K562 (cell line): Measurements from ENCODE around the gene AFF3. TPM values are rescaled to one million over a fixed set of nuclear protein-coding genes. Genes with fewer than 3 reads are reported as not detected.

Experiments used
- ATAC-seq: fragments of 200-7000 bp; cut with Tn5 transposase; 3 replicates; pipeline ENCODE4 v1.9.1; 2020; ENCODE audit warnings: moderate library complexity
- BruUV-seq: library from RNA; stranded (reverse); fragments of 400-500 nt; replicated peaks from 2 replicates; lab custom pipeline; 2021; lab: Mats Ljungman, UMichigan
- CTCF ChIA-PET: fragments of 300-600 bp; formaldehyde crosslinking; extraction: SDS; loops from one replicate; lab custom pipeline; 2021; ENCODE audit warnings: low intra/inter-chr PET ratio; lab: Yijun Ruan, JAX
- POLR2A ChIA-PET: fragments of 300-600, 350-650 bp; sonication (Branson Sonifier 250); formaldehyde crosslinking; extraction: SDS; loops from one replicate; lab custom pipeline; 2021; ENCODE audit warnings: antibody characterized with exemption, inconsistent platforms; lab: Yijun Ruan, JAX
- DNase-seq, 4 experiments: peaks; one replicate each; pipeline versions ENCODE4 v3.0.0 to v3.0.0-alpha.2; 2011 to 2018; ENCODE audit warnings: low spot score in 3 of 4, mixed read lengths in 3 of 4; ENCODE audit errors: extremely low read depth in 1 of 4
- FAIRE-seq: peaks from 2 replicates; lab custom pipeline; 2011; peaks lifted over from hg19 to GRCh38; lab: Jason Lieb, UNC
- H2AFZ ChIP-seq: 2 replicates; pipeline ENCODE4 v1.6.0; 2011; ENCODE audit warnings: low read depth, low read length, control low read depth, inconsistent platforms
- H3K27ac ChIP-seq: fragments of 200-600 bp; 3 replicates; pipeline ENCODE4 v1.8.0; 2011; ENCODE audit warnings: low read depth, mild to moderate bottlenecking, control low read depth, inconsistent platforms, low read length, moderate library complexity, mixed read lengths; ENCODE audit errors: extremely low read depth
- H3K27me3 ChIP-seq, 2 experiments: fragments of 300-600 bp in 1 of 2; 2 replicates in 1 of 2; 3 replicates in 1 of 2; pipeline versions ENCODE4 v1.6.0 to v1.8.0; 2011; ENCODE audit warnings: inconsistent platforms in 2 of 2, low read length in 2 of 2, mild to moderate bottlenecking in 1 of 2, mixed read lengths in 1 of 2, moderate library complexity in 1 of 2; ENCODE audit not compliant: control insufficient read depth in 2 of 2, insufficient read depth in 2 of 2
- H3K36me3 ChIP-seq: fragments of 300-600 bp; 3 replicates; pipeline ENCODE4 v1.8.0; 2011; ENCODE audit warnings: mild to moderate bottlenecking, low read length, inconsistent platforms; ENCODE audit not compliant: control insufficient read depth, insufficient read depth
- H3K4me1 ChIP-seq, 2 experiments: fragments of 200-600 bp in 1 of 2; replicated peaks in 1 of 2; 2 replicates in 1 of 2; 3 replicates in 1 of 2; pipeline versions ENCODE4 v1.5.1 to v1.8.0; 2011; ENCODE audit warnings: inconsistent platforms in 2 of 2, low read length in 2 of 2, mild to moderate bottlenecking in 1 of 2, mixed read lengths in 1 of 2, moderate library complexity in 1 of 2; ENCODE audit not compliant: control insufficient read depth in 2 of 2, insufficient read depth in 2 of 2
- H3K4me2 ChIP-seq: 2 replicates; pipeline ENCODE4 v1.6.1; 2011; ENCODE audit warnings: low read length, control low read depth, inconsistent platforms, mixed read lengths; ENCODE audit not compliant: insufficient read depth
- H3K4me3 ChIP-seq: fragments of 200-600 bp; sonication (generic), shearing (Covaris generic); 2 replicates; pipeline ENCODE4 v1.5.1; 2016; ENCODE audit warnings: control low read depth, inconsistent platforms
- H3K79me2 ChIP-seq: fragments of 200-600 bp; 3 replicates; pipeline ENCODE4 v1.8.0; 2011; ENCODE audit warnings: low read length, inconsistent platforms; ENCODE audit not compliant: control insufficient read depth, insufficient read depth
- H3K9ac ChIP-seq, 2 experiments: 2 replicates each; pipeline versions ENCODE4 v1.6.0 to v1.6.1; 2011; ENCODE audit warnings: low read depth in 2 of 2, low read length in 2 of 2, control low read depth in 1 of 2, inconsistent platforms in 1 of 2, mild to moderate bottlenecking in 1 of 2, mixed read lengths in 1 of 2; ENCODE audit not compliant: insufficient read depth in 1 of 2
- H3K9me1 ChIP-seq: one replicate; pipeline ENCODE4 v1.6.0; 2011; ENCODE audit warnings: inconsistent platforms, mild to moderate bottlenecking, low read length, moderate library complexity; ENCODE audit not compliant: control insufficient read depth, insufficient read depth
- H3K9me3 ChIP-seq: replicated peaks from 2 replicates; pipeline ENCODE4 v1.5.1; 2011; ENCODE audit warnings: low read depth, low read length, inconsistent platforms; ENCODE audit not compliant: control insufficient read depth, insufficient read depth
- H4K20me1 ChIP-seq: replicated peaks from 2 replicates; pipeline ENCODE4 v1.6.1; 2011; ENCODE audit warnings: low read length, inconsistent platforms, mixed read lengths; ENCODE audit not compliant: control insufficient read depth, insufficient read depth
- CSDE1 ChIP-seq, 2 experiments: fragments of 450-650 bp; IDR thresholded peaks; 2 replicates each; pipeline ENCODE4 v1.6.1; 2016; ENCODE audit warnings: mild to moderate bottlenecking in 1 of 2
- EGR1 ChIP-seq: fragments of 450-650 bp; conservative IDR thresholded peaks from 2 replicates; pipeline ENCODE4 v1.6.1; 2017; ENCODE audit warnings: mild to moderate bottlenecking
- HDAC2 ChIP-seq: fragments of 450-650 bp; IDR thresholded peaks from 2 replicates; pipeline ENCODE4 v1.6.1; 2016; ENCODE audit warnings: mild to moderate bottlenecking
- HNRNPL ChIP-seq: fragments of 200-400 bp; formaldehyde crosslinking; IDR thresholded peaks from 2 replicates; pipeline ENCODE4 v1.6.1; 2017; ENCODE audit warnings: low read depth, mild to moderate bottlenecking, low read length
- LEF1 ChIP-seq: fragments of 450-650 bp; IDR thresholded peaks from 2 replicates; pipeline ENCODE4 v1.6.1; 2016; ENCODE audit warnings: mild to moderate bottlenecking
- MECOM ChIP-seq: fragments of 250-450 bp; sonication (Bioruptor Pico); IDR thresholded peaks from 2 replicates; pipeline ENCODE4 v1.8.0; 2022; ENCODE audit warnings: inconsistent platforms
- NR2F6 ChIP-seq: fragments of 450-650 bp; formaldehyde crosslinking; IDR thresholded peaks from 2 replicates; pipeline ENCODE4 v1.4.0; 2020; ENCODE audit warnings: mild to moderate bottlenecking
- PHF20 ChIP-seq: fragments of 450-650 bp; IDR thresholded peaks from 2 replicates; pipeline ENCODE4 v1.6.1; 2018; ENCODE audit not compliant: partially characterized antibody
- SMARCA5 ChIP-seq: fragments of 450-650 bp; IDR thresholded peaks from 2 replicates; pipeline ENCODE4 v1.6.1; 2016
- SREBF2 ChIP-seq: sonication (generic); formaldehyde crosslinking; IDR thresholded peaks from 2 replicates; pipeline ENCODE4 v1.4.0; 2020; ENCODE audit warnings: mild to moderate bottlenecking, missing genetic modification reagents
- TBL1XR1 ChIP-seq, 2 experiments: IDR thresholded peaks; 2 replicates each; pipeline ENCODE4 v1.6.1; 2012; ENCODE audit warnings: improper control_type of control experiment in 2 of 2, low read length in 2 of 2, mild to moderate bottlenecking in 1 of 2
- ZNF436 ChIP-seq: fragments of 250-450, 450-650 bp; sonication (Bioruptor Pico); formaldehyde crosslinking; IDR thresholded peaks from 2 replicates; pipeline ENCODE4 v1.7.0; 2020; ENCODE audit warnings: mild to moderate bottlenecking
- WGBS: fragments of 100-300 bp; shearing (Covaris generic); methylation state at CpG from one replicate; pipeline ENCODE4 v1.1.6; 2016; ENCODE audit warnings: low coverage, mixed read lengths; ENCODE audit not compliant: insufficient coverage; ENCODE audit errors: missing lambda C conversion rate; 5-methylcytosine and 5-hydroxymethylcytosine counted together
- in situ Hi-C: fragments of 300-500 bp; cut with MboI; formaldehyde crosslinking; loops from 4 replicates; pipeline ENCODE4 v1.15.0; 2018; ENCODE audit warnings: inconsistent platforms, mixed read lengths
- intact Hi-C: fragments of 100-400 bp; cut with micrococcal nuclease; formaldehyde crosslinking; loops from 2 replicates; pipeline ENCODE4 v1.14.2; 2022
- polyA plus RNA-seq, 8 experiments: library from polyadenylated mRNA; depleted of rRNA in 4 of 8; stranded (reverse) in 5 of 8; unstranded in 3 of 8; fragments of >200 nt; fragmentation: Nextera tagmentation in 2 of 8; fragmentation: Illumina TruSeq in 1 of 8; extraction: Ambion mirVana in 2 of 8; extraction: Trizol in 1 of 8; gene quantifications; 2 replicates each; pipeline versions ENCODE4 v1.2.1 to v1.2.3, GENCODE V29; 2011 to 2014; ENCODE audit warnings: inconsistent platforms in 1 of 8, missing spikeins in 1 of 8
- total RNA-seq, 7 experiments: library from RNA; depleted of rRNA in 6 of 7; stranded (reverse); fragments of >200 nt in 6 of 7; fragmentation: Illumina TruSeq in 2 of 7; extraction: Trizol in 2 of 7; gene quantifications; 2 replicates each; pipeline versions ENCODE4 v1.2.1 to v1.2.3, GENCODE V29; 2011 to 2021; ENCODE audit warnings: low replicate concordance in 1 of 7
- TF ChIP-seq, protein P1 (sequence below): sonication (generic); formaldehyde crosslinking; IDR thresholded peaks from 2 replicates; pipeline ENCODE4 v1.8.0; 2022; ENCODE audit warnings: mild to moderate bottlenecking, missing genetic modification reagents

The AFF3 gene
- total and polyA plus RNA-seq, 9 of the 15 experiments (the other 6 are each of a cell fraction or from before 2014, with no cell fraction given) = 0.02 to 0.11 TPM; not detected in 7

- intact Hi-C loops (no loop called here), in situ Hi-C loops (no loop called here)
- POLR2A ChIA-PET = no interaction called here
- CTCF ChIA-PET = no interaction called here
- Histone ChIP-seq H3K9ac (no peak overlapping the region), H3K4me3 (no peak overlapping the region), H3K27ac (no peak overlapping the region), H3K27me3 (peaks cover 21 to 26% of the 10 kb centered on the region in 2 experiments; a peak in 4 of 5 replicates), H3K36me3 (no peaks in the 10 kb centered on the region), H3K79me2 (no peaks in the 10 kb centered on the region), H3K9me1 (no peaks in the 10 kb centered on the region), H2AFZ (no peak overlapping the region), H3K4me1 (no peaks in the 10 kb centered on the region), H3K9me3 (no peaks in the 10 kb centered on the region), H4K20me1 (no peaks in the 10 kb centered on the region), H3K4me2 (no peak overlapping the region)
- 5% methylated on average over 5 of the region's 5 CpGs for WGBS
- no TSS peak for BruUV-seq
- FAIRE-seq = no peak
- no peak for TF ChIP-seq HNRNPL
- no peak for TF ChIP-seq ZNF436 (CRISPR knock-in tag)
- TF ChIP-seq CSDE1 (IDR thresholded peaks at IDR 0.05) = no peak
- no peak for TF ChIP-seq MECOM (CRISPR knock-in tag)
- TF ChIP-seq SREBF2 (CRISPR knock-in tag) = no peak
- TF ChIP-seq NR2F6 (CRISPR knock-in tag) = no peak
- no peak for TF ChIP-seq TBL1XR1 (IDR thresholded peaks at IDR 0.05; ENCODE audit: low read length in 2 of 2)
- no peak for ATAC-seq
- no peak for DNase-seq
Measured at GRCh38 chr2:100180503-100180902, 38.1 kb upstream of the AFF3 start.

DNA sequence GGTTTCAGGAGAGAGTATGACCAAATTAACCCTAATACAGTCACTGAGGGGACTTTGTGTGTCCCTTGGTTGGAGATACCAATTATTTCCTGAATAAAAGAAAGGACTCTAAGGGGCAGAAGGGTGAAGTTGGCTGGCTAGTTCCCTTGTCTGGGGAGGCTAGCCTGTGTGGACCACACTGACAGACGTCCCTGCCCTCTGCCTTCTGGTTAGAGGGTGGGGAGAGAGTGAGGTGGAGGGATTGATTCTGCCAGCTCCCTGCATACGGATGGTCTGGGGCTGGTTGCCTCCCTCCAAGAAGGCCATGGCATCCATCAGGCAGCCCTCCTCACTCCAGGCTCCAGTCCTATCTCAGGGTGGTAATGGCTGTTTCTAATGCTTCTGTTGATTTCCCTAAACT, 37.4 kb upstream of the AFF3 start:
- H4K20me1 ChIP-seq = no peaks in the 10 kb centered on the region
- intact Hi-C loops = loop anchor here (2.0 kb wide), 1 partner anchor 63 kb away; no protein-coding TSS in a partner anchor
- no peaks in the 10 kb centered on the region for H3K9me3 ChIP-seq
- CTCF ChIA-PET = no interaction called here
- ATAC-seq (no peak), FAIRE-seq (no peak), DNase-seq (no peak)
- H3K9me1 ChIP-seq = no peaks in the 10 kb centered on the region
- H3K9ac ChIP-seq = no peak overlapping the region
- no peaks in the 10 kb centered on the region for H3K36me3 ChIP-seq
- H3K27me3 ChIP-seq = peaks cover 21 to 25% of the 10 kb centered on the region in 2 experiments; a peak in 4 of 5 replicates
- POLR2A ChIA-PET = no interaction called here
- no peak overlapping the region for H3K4me3 ChIP-seq
- no peak overlapping the region for H3K27ac ChIP-seq
- no peak overlapping the region for H3K4me2 ChIP-seq
- no peak overlapping the region for H2AFZ ChIP-seq
- in situ Hi-C loops = no loop called here
- no peaks in the 10 kb centered on the region for H3K79me2 ChIP-seq
- H3K4me1 ChIP-seq = no peaks in the 10 kb centered on the region
- WGBS = 0% methylated on average over 2 of the region's 2 CpGs
- no TSS peak for BruUV-seq
- TF ChIP-seq EGR1 (no peak), PHF20 (no peak), SMARCA5 (no peak), LEF1 (no peak), HDAC2 (no peak)
- TF ChIP-seq, protein P1, sequence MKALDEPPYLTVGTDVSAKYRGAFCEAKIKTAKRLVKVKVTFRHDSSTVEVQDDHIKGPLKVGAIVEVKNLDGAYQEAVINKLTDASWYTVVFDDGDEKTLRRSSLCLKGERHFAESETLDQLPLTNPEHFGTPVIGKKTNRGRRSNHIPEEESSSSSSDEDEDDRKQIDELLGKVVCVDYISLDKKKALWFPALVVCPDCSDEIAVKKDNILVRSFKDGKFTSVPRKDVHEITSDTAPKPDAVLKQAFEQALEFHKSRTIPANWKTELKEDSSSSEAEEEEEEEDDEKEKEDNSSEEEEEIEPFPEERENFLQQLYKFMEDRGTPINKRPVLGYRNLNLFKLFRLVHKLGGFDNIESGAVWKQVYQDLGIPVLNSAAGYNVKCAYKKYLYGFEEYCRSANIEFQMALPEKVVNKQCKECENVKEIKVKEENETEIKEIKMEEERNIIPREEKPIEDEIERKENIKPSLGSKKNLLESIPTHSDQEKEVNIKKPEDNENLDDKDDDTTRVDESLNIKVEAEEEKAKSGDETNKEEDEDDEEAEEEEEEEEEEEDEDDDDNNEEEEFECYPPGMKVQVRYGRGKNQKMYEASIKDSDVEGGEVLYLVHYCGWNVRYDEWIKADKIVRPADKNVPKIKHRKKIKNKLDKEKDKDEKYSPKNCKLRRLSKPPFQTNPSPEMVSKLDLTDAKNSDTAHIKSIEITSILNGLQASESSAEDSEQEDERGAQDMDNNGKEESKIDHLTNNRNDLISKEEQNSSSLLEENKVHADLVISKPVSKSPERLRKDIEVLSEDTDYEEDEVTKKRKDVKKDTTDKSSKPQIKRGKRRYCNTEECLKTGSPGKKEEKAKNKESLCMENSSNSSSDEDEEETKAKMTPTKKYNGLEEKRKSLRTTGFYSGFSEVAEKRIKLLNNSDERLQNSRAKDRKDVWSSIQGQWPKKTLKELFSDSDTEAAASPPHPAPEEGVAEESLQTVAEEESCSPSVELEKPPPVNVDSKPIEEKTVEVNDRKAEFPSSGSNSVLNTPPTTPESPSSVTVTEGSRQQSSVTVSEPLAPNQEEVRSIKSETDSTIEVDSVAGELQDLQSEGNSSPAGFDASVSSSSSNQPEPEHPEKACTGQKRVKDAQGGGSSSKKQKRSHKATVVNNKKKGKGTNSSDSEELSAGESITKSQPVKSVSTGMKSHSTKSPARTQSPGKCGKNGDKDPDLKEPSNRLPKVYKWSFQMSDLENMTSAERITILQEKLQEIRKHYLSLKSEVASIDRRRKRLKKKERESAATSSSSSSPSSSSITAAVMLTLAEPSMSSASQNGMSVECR (CRISPR knock-in tag) = no peak
